ENCODE results near the gene SERPINA1. TPM values are rescaled to one million over a fixed set of nuclear protein-coding genes. Genes with fewer than 3 reads are reported as not detected.

SERPINA1 gene
- total RNA-seq, 1 donor from 2014 or later, result not detected

DNA sequence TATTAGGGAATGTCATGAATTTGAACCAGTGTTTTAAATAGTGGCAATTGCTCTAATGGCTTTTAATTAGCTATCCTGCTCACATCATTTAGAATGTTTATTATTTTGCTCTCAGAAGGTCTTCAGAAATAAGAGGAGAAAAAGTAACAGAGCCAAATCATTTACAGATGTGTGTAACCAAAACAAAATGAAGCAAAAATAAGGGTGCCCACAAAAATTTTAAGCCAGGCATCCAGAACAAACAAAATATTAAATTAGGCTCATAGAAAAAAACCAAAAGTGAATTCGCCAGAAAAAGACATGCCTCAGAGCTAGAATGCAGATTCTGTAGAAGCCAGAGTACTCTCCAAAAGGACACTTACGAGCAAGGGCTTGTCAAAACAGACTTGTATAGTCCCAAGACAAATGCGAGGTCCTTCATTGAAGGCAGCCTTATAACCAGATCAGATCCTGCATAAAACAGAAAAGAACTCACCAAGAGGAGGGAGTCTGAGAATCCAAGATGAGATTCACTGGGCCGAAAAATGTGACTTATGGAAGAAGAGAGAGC, 20.2 kb upstream of the SERPINA1 start:
- H3K27me3 Mint-ChIP-seq (ENCODE audit: unreplicated experiment), result no peaks in the 10 kb centered on the region
- no peaks in the 10 kb centered on the region for H3K4me1 Mint-ChIP-seq (ENCODE audit: low read depth, unreplicated experiment)
- no peak for DNase-seq
- no peaks in the 10 kb centered on the region for H3K9me3 Mint-ChIP-seq (ENCODE audit: unreplicated experiment)
- TF ChIP-seq, protein P1, sequence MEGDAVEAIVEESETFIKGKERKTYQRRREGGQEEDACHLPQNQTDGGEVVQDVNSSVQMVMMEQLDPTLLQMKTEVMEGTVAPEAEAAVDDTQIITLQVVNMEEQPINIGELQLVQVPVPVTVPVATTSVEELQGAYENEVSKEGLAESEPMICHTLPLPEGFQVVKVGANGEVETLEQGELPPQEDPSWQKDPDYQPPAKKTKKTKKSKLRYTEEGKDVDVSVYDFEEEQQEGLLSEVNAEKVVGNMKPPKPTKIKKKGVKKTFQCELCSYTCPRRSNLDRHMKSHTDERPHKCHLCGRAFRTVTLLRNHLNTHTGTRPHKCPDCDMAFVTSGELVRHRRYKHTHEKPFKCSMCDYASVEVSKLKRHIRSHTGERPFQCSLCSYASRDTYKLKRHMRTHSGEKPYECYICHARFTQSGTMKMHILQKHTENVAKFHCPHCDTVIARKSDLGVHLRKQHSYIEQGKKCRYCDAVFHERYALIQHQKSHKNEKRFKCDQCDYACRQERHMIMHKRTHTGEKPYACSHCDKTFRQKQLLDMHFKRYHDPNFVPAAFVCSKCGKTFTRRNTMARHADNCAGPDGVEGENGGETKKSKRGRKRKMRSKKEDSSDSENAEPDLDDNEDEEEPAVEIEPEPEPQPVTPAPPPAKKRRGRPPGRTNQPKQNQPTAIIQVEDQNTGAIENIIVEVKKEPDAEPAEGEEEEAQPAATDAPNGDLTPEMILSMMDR (IDR thresholded peaks at IDR 0.05; ENCODE audit: partially characterized antibody, unreplicated experiment), result no peak
- H3K36me3 Mint-ChIP-seq (ENCODE audit: unreplicated experiment), result no peaks in the 10 kb centered on the region
- H3K4me3 Mint-ChIP-seq (ENCODE audit: unreplicated experiment), result no peak overlapping the region
- no peak overlapping the region for H3K27ac Mint-ChIP-seq (ENCODE audit: unreplicated experiment)

- Mint-ChIP-seq H3K4me1 (ENCODE audit: low read depth, unreplicated experiment) (no peaks in the 10 kb centered on the region), H3K36me3 (ENCODE audit: unreplicated experiment) (no peaks in the 10 kb centered on the region), H3K4me3 (ENCODE audit: unreplicated experiment) (no peak overlapping the region), H3K27ac (ENCODE audit: unreplicated experiment) (no peak overlapping the region), H3K9me3 (ENCODE audit: unreplicated experiment) (no peaks in the 10 kb centered on the region), H3K27me3 (ENCODE audit: unreplicated experiment) (no peaks in the 10 kb centered on the region)
- no peak for DNase-seq
- TF ChIP-seq, protein P1 (IDR thresholded peaks at IDR 0.05; ENCODE audit: partially characterized antibody, unreplicated experiment), result no peak
Observed at GRCh38 chr14:94407906-94408305, 19.5 kb upstream of the SERPINA1 start.

DNA sequence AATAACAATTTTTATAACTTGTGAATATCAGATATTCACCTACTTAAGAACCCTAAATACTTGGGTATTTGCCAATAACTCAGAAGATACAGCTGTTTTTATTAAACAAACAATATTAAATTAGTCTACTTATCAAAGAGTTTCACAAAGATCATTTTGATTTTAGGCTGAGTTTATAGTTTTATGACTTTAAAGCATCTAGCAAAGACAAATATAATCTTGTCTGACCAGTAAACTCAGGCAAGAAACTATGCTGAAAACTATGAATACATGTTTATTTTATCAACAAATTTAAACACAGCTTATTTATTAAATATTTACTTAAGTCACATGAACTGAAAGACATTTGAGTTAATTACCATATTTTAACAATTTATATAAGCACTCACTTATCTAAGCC, 18.5 kb upstream of the SERPINA1 start:
- Mint-ChIP-seq H3K27me3 (ENCODE audit: unreplicated experiment) (no peaks in the 10 kb centered on the region), H3K36me3 (ENCODE audit: unreplicated experiment) (no peaks in the 10 kb centered on the region), H3K9me3 (ENCODE audit: unreplicated experiment) (no peaks in the 10 kb centered on the region), H3K4me3 (ENCODE audit: unreplicated experiment) (no peak overlapping the region), H3K4me1 (ENCODE audit: low read depth, unreplicated experiment) (no peaks in the 10 kb centered on the region), H3K27ac (ENCODE audit: unreplicated experiment) (no peak overlapping the region)
- TF ChIP-seq, protein P1 (IDR thresholded peaks at IDR 0.05; ENCODE audit: partially characterized antibody, unreplicated experiment), result no peak
- DNase-seq, result no peak

GRCh38 chr14:94405486-94405885, 17.1 kb upstream of the SERPINA1 start:
- H3K27ac Mint-ChIP-seq (ENCODE audit: unreplicated experiment), result no peak overlapping the region
- H3K36me3 Mint-ChIP-seq (ENCODE audit: unreplicated experiment), result no peaks in the 10 kb centered on the region
- no peaks in the 10 kb centered on the region for H3K9me3 Mint-ChIP-seq (ENCODE audit: unreplicated experiment)
- H3K4me3 Mint-ChIP-seq (ENCODE audit: unreplicated experiment), result no peak overlapping the region
- H3K27me3 Mint-ChIP-seq (ENCODE audit: unreplicated experiment), result no peaks in the 10 kb centered on the region
- TF ChIP-seq, protein P1 (IDR thresholded peaks at IDR 0.05; ENCODE audit: partially characterized antibody, unreplicated experiment), result no peak
- DNase-seq, result no peak
- no peaks in the 10 kb centered on the region for H3K4me1 Mint-ChIP-seq (ENCODE audit: low read depth, unreplicated experiment)

DNA sequence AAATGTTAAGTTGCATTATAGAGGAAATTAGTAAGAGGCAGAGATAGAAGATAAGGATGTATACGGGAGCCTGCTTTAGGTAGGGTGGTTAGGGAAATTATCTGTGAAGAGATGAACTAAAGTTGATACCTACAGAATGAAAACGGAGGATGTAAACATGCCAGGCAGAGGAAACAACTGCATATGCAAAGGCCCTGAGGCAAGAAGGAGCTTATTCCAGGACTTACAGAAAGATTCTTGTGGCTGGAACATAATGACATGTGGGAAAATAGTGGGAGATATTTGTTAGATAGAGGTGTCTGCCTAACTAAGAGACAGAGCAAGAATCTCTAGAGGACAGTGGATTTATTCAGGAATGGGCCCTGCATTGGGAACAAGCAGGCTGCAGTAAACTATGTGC, 16.2 kb upstream of the SERPINA1 start:
- Mint-ChIP-seq H3K27ac (ENCODE audit: unreplicated experiment) (no peak overlapping the region), H3K4me3 (ENCODE audit: unreplicated experiment) (no peak overlapping the region), H3K27me3 (ENCODE audit: unreplicated experiment) (no peaks in the 10 kb centered on the region), H3K36me3 (ENCODE audit: unreplicated experiment) (no peaks in the 10 kb centered on the region), H3K9me3 (ENCODE audit: unreplicated experiment) (no peaks in the 10 kb centered on the region), H3K4me1 (ENCODE audit: low read depth, unreplicated experiment) (no peaks in the 10 kb centered on the region)
- TF ChIP-seq, protein P1 (IDR thresholded peaks at IDR 0.05; ENCODE audit: partially characterized antibody, unreplicated experiment), result no peak
- DNase-seq, result no peak
